Measurements from ENCODE around the gene KCNE4.
A peak's percentile ranks its signal among the peaks of the same experiment; 100 is the strongest.

Gene KCNE4

GRCh38 chr2:223099561-223099960 lies 47.6 kb downstream of the KCNE4 start:
- TF ChIP-seq ESRRG (CRISPR knock-in tag; IDR thresholded peaks at IDR 0.05) (no peak), OSR1 (CRISPR knock-in tag; IDR thresholded peaks at IDR 0.05) (no peak), ZFP30 (CRISPR knock-in tag; IDR thresholded peaks at IDR 0.05) (no peak), CREB5 (CRISPR knock-in tag; IDR thresholded peaks at IDR 0.05; ENCODE audit: low read depth) (no peak), ZNF8 (CRISPR knock-in tag; IDR thresholded peaks at IDR 0.05) (no peak), GLIS3 (CRISPR knock-in tag; IDR thresholded peaks at IDR 0.05) (no peak), ZFP3 (CRISPR knock-in tag; IDR thresholded peaks at IDR 0.05) (no peak), ZNF565 (CRISPR knock-in tag; conservative IDR thresholded peaks at IDR 0.05; ENCODE audit: low read depth) (no peak)
- ATAC-seq = peak; percentile 32

- ATAC-seq = peak; percentile 91
- TF ChIP-seq ISL1 (CRISPR knock-in tag; IDR thresholded peaks at IDR 0.05) = peak; percentile 41; the same call in 1 of the 2 replicates
- no peak for TF ChIP-seq ZFP3 (CRISPR knock-in tag; IDR thresholded peaks at IDR 0.05)
- TF ChIP-seq ZNF8 (CRISPR knock-in tag; IDR thresholded peaks at IDR 0.05) = no peak
These were observed 48.1 kb downstream of the KCNE4 start for GRCh38 chr2:223100061-223100511.

- peak; percentile 54 for ATAC-seq
- TF ChIP-seq BACH2 (CRISPR knock-in tag; IDR thresholded peaks at IDR 0.05; ENCODE audit: borderline replicate concordance) (no peak), ISL1 (CRISPR knock-in tag; IDR thresholded peaks at IDR 0.05) (no peak), GLIS3 (CRISPR knock-in tag; IDR thresholded peaks at IDR 0.05) (no peak), ZNF565 (CRISPR knock-in tag; conservative IDR thresholded peaks at IDR 0.05; ENCODE audit: low read depth) (no peak), ZFP30 (CRISPR knock-in tag; IDR thresholded peaks at IDR 0.05) (no peak), PPARA (CRISPR knock-in tag; IDR thresholded peaks at IDR 0.05; ENCODE audit: borderline replicate concordance) (no peak), SNAI2 (CRISPR knock-in tag; IDR thresholded peaks at IDR 0.05) (no peak), RARB (CRISPR knock-in tag; IDR thresholded peaks at IDR 0.05) (no peak), ARNTL (CRISPR knock-in tag; IDR thresholded peaks at IDR 0.05; ENCODE audit: borderline replicate concordance, low read depth) (no peak), TSHZ2 (CRISPR knock-in tag; IDR thresholded peaks at IDR 0.05) (no peak), ZNF70 (CRISPR knock-in tag; IDR thresholded peaks at IDR 0.05) (no peak), TOX (CRISPR knock-in tag; IDR thresholded peaks at IDR 0.05; ENCODE audit: borderline replicate concordance) (no peak), CSRNP3 (CRISPR knock-in tag; IDR thresholded peaks at IDR 0.05) (no peak), PATZ1 (CRISPR knock-in tag; IDR thresholded peaks at IDR 0.05; ENCODE audit: borderline replicate concordance) (no peak), ZFP3 (CRISPR knock-in tag; IDR thresholded peaks at IDR 0.05) (no peak), CREB5 (CRISPR knock-in tag; IDR thresholded peaks at IDR 0.05; ENCODE audit: low read depth) (no peak), CSDC2 (CRISPR knock-in tag; IDR thresholded peaks at IDR 0.05) (no peak), ZNF8 (CRISPR knock-in tag; IDR thresholded peaks at IDR 0.05) (no peak)
These were observed 49.5 kb downstream of the KCNE4 start for GRCh38 chr2:223101340-223102039.
